Vagina (tissue), 2 donors: ENCODE results near the gene SCYL3.

Source experiments
- CTCF ChIP-seq, 3 experiments: fragments of 450-650 bp in 2 of 3; fragments of 200-600 bp in 1 of 3; sonication (generic) in 1 of 3; IDR thresholded peaks; one replicate each; pipeline ENCODE4 v1.5.1; 2017 to 2019; ENCODE audit warnings: antibody characterized with exemption in 3 of 3, mild to moderate bottlenecking in 2 of 3, moderate library complexity in 2 of 3
- POLR2A ChIP-seq, 2 donors: fragments of 450-650 bp; IDR thresholded peaks; one replicate each; pipeline ENCODE4 v1.6.1; 2017; ENCODE audit warnings: antibody characterized with exemption in 2 of 2, mild to moderate bottlenecking in 2 of 2, moderate library complexity in 2 of 2
- POLR2AphosphoS5 ChIP-seq, 2 donors: sonication (generic); formaldehyde crosslinking; IDR thresholded peaks; one replicate each; pipeline ENCODE4 v1.9.0; 2017; ENCODE audit warnings: antibody characterized with exemption in 2 of 2, mild to moderate bottlenecking in 2 of 2, low read depth in 1 of 2; ENCODE audit not compliant: insufficient read depth in 1 of 2

GRCh38 chr1:169902751-169903150 is 9.1 kb upstream of the SCYL3 start:
- no peak for TF ChIP-seq CTCF (IDR thresholded peaks at IDR 0.05)
- no peak for TF ChIP-seq POLR2A (IDR thresholded peaks at IDR 0.05)
- no peak for TF ChIP-seq POLR2AphosphoS5 (IDR thresholded peaks at IDR 0.05; ENCODE audit: insufficient read depth in 1 of 2, low read depth in 1 of 2)
